Measurements from ENCODE around the gene PTCD2.
"Not testable (repeated sequence)": the region's sequence is repeated elsewhere in the genome, so short reads cannot be mapped to it uniquely, and the experiment has no call there.

Gene PTCD2

DNA sequence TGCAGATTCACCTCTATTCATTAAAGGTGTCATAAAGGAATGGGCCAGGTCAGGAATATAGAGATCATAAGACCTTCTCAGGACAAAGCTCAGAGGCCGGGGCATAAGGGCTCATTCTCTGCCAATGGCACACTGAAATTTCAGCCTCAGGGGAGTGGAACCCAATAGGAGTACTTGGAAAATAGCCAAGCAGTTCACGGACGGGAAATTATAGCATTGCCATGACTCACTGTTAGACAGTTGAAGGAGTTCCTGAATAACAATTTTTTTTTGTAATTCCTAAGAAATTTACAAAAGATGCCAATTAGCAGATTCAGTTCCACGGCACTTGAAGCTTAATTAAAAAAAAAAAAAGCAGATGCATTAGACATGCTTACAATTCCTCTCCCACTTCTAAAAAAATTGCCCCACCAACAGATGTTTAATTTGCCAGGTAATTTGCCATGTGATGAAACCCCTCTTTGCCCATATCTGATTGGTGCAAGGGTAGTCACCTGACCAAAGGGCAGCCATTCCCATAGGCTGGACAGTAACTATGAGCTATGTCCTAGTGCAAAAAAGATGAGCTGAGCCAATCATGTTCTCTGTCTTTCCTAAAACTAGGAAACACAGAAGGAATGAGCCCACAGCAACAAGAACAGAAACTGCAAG is 58.6 kb downstream of the PTCD2 start:
- no peak for DNase-seq (ENCODE audit: low read depth in 2 of 2, low spot score in 1 of 2)

DNA sequence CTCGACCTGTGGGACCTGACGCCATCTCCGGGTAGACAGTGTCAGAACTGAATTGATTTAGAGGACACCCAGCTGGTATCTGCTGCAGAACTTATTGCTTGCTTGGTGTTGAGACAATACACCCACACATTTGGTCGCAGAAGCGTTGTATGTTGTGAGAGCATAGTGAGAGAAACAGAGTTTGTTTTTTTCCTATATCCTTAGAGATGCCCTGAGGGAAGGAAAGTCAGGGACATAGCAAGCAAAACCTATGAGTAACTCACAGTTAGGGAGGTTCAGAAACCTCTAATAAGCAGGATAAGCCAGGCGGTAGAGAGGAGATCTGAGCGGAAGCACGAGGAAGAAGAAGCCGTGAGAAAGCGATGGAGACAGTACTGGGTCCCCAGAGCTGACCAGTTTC is 59.8 kb downstream of the PTCD2 start:
- no peak for DNase-seq (ENCODE audit: low read depth in 2 of 2, low spot score in 1 of 2)

DNA sequence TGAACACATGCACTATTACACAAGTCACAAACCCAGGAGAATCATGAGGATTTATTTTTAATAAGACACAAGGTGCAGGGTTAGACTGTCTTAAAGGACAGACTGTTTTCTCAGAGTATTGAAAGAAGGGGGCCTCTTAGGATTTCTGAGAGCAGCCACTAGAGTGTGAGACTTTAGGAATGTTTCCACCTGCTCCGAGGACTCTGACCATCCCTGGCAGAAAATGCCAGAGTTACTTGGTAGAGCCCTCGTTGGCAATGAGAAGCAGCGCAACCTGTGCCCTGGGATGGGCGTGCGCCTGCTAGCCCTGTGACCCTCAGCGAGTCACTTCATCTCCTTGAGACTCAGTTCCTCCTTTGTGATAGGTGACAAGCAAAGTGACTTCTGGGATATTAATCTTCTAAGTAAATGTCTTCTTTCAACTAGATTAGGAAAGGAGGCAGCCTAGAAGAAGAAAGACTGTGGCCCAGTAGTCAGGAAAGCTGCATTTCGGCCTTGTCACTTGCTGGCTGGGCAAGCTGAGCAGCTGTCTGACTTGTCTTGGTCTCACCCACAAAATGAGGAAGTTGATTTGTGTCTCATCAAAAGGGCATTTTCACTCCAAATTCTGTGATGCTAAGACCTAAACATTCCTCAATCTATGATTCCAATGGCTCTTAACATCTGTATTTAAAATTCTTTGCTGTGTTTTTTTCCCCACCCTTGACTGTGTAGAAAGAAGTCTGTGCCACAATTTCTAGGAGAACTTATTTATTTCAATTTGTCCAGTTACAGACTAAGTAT is 60.5 kb downstream of the PTCD2 start:
- no peak for DNase-seq (ENCODE audit: low read depth in 2 of 2, low spot score in 1 of 2)

DNA sequence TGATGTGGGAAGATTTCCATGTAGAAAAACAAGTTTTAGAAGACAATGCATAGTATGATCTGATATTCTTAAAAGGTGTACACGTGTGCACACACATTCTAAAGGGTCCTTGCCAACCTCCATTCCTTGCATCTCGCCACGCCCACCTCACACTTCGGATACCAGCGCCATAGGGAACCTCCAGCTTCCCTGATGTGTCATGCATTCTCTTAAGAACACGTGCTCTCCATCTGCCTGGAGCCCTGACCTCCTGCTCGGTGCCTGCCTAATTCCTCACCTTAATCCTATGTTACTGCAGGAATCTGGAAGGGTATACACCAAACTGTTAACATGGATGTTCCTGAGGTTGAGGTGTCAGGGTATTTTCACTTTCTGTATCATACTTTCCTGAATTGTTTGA is 63.1 kb downstream of the PTCD2 start:
- no peak for DNase-seq (ENCODE audit: low read depth in 2 of 2, low spot score in 1 of 2)

DNA sequence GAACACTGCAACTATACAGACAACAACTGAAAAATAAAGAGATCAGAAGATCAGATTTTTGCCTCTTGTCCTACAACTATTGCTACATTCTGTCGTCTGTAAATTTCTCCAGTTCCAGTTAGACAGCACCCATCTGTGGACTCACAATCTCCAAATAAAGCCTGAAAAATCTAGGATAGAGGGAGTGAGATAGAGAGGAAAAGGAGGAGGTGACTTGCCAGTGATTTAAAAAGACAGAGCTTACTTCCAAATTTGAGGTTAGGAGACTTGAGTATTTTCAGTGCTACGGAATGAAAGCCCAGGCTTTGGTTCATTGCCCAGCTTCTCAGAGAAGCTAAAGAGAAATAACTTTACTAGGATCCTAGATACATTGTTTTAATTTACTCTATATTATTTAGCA is 63.6 kb downstream of the PTCD2 start:
- no peak for DNase-seq (ENCODE audit: low read depth in 2 of 2, low spot score in 1 of 2)

DNA sequence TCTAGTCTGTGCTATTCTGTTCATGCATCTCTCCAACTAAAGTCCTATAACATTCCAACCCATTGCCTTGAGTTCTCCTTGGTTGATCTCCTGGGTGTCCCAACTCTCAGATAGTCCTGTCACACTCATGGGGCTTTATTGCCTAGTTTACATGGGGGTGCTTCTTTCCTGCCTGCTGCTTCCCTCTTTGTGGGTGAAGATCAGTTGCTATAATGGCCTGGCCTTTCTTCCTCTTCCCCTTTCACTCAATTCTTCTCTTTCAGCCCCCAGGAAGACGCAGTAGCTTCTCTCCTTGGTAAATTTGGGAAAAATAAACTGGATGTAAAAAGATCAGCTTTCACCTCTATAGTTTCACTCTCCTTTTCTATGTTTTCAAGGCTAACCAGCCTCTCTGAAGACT is 66.5 kb downstream of the PTCD2 start:
- no peak for DNase-seq (ENCODE audit: low read depth in 2 of 2, low spot score in 1 of 2)

DNA sequence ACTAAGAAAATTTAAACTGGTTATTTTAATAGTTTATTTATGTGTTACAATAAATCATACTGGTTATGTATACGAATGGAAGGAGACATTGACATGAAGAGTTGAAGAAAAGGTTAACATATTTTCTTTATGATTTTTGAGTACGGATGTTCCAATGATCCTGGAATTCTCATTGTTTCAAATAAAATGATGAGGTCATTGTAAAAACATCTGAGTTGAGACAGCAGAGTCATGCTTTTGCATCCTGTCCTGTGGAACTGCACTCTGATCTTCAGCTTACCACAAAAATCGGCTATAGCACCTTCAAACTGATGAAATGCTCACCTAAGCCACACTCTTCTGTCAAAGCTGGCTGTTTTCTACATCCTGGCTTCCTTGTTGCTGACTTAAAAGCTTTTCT is 67.8 kb downstream of the PTCD2 start:
- DNase-seq (ENCODE audit: low read depth in 2 of 2, low spot score in 1 of 2): no peak

DNA sequence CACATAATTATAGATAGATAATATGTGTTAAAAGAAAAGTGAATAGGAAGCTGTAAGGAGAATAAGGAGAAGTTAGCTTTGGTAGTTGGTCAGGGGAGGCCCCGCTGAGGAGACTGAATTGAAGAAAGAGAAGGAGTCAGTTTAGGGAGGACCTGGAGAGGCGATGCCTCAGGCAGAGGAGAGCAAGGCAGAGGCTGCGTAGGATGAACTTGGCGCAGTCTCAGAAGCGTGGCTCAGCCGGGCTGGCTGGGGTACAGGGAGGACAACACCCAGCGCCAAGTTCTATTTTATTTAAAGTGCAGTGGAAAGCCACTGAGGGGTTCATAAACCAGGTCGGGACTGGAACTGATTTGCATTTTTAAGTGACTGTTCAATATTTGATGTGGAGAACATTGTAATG is 68.5 kb downstream of the PTCD2 start:
- no peak for DNase-seq (ENCODE audit: low read depth in 2 of 2, low spot score in 1 of 2)

DNA sequence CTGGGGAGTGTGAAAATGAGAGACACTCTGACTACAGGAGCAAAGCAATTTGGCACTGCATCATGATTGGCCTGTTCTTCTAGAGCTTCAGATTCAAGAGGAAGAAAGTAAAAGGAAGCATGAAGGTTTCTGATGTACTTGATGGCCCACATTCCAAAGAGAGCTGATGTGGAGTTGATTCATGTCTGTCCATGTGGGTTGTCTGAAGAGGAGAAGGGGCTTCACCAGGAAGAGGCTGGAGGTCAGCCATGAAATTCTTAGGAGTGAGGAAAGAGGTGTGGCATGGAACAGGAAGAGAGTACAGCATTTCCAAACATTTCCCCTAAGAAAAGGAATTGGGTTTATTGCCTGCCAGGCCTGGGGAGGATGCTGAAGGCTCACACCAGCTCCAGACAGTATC is 70.7 kb downstream of the PTCD2 start:
- no peak for DNase-seq (ENCODE audit: low read depth in 2 of 2, low spot score in 1 of 2)

DNA sequence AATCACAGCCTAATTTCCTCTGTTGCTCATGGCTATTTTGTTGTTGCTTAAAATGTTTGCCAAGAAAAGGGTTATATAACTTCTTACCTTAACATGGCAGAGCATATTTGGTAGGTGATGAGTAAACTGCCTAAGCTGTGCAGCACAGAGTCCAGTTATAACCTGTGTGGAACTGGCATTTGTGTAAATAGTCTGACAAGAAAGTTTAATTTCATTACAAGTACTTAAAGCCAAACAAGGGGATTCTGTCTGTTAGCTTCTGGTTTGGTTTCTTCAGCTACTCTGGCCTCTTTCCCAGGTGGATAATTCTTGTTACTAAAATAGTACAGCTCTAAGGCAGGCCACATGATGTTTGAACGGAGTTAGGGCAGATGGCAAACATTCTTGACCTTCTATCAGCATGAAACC is 72.2 kb downstream of the PTCD2 start:
- DNase-seq (ENCODE audit: low read depth in 2 of 2, low spot score in 1 of 2): no peak

DNA sequence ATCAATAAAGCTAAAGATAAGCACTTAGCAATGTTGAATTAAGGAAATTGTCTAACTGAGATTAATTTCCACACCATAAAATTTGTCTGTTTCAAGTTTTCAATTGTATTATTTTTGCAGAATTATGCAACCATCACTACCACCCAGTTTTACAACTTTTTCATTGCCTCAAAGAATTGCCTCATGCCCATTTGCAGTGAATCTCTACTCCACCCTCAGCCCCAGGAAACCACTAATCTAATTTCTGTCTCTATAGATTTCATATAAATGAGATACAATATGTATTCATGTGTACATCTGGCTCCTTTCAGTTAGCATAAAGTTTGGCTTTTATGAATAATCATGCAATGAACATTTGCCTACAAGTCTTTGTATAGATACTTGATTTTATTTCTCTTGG is 72.9 kb downstream of the PTCD2 start:
- DNase-seq (ENCODE audit: low read depth in 2 of 2, low spot score in 1 of 2): no peak

DNA sequence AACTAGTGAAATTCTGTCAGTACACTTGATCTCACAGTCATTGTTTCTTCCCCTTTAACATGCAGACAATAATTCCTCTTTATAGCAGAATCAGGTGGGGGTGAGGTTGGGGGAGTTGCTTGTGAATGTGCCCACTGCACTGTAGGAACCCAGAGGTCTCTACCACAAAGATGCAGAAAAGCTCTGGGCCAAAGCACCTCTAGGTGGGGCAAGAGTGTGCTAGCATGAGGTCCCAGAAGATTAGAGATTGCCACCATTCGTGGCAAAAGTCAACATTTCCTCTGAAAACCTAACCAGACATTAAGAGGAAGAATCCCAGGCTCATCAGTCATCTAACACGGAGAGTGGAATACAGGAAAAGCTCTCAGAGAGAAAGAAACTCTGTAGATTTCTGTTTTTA is 74.5 kb downstream of the PTCD2 start:
- DNase-seq (ENCODE audit: low read depth in 2 of 2, low spot score in 1 of 2): no peak

DNA sequence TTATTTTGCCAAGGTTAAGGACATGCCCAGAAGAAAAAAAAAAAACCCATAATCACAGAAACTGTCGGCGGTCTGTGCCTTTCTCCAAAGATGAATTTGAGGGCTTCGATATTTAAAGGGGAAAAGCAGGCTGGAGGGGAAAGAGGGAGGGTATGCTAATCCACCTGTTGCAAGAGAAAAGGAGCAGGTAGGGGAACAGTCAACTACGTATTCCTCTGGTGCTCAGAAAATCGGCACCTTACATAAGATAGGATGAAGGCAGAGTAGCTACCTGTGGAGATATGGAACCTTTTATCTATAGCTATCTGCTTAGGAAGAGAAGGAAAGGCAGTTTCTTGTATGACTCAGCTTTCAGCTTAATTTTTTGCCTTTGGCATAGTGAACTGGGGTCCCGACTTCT is 77.7 kb downstream of the PTCD2 start:
- no peak for DNase-seq (ENCODE audit: low read depth in 2 of 2, low spot score in 1 of 2)

DNA sequence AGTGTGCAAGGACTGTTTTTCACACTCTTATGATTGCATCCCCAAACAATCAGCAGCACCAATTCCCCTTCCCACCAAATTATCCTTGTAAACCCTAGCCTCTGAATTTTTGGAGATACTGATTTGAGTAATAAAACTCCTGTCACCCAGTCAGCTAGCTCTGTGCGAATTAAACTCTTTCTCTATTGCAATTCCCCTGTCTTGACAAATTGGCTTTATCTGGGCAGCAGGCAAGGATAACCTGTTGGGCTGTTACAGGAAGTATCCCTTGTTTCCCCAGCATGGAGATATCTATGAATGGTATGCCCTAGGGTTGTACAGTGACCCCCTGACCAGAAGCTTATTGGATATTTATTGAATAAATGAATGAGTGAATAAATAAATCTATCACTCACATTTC is 80.8 kb downstream of the PTCD2 start:
- no peak for DNase-seq (ENCODE audit: low read depth in 2 of 2, low spot score in 1 of 2)

DNA sequence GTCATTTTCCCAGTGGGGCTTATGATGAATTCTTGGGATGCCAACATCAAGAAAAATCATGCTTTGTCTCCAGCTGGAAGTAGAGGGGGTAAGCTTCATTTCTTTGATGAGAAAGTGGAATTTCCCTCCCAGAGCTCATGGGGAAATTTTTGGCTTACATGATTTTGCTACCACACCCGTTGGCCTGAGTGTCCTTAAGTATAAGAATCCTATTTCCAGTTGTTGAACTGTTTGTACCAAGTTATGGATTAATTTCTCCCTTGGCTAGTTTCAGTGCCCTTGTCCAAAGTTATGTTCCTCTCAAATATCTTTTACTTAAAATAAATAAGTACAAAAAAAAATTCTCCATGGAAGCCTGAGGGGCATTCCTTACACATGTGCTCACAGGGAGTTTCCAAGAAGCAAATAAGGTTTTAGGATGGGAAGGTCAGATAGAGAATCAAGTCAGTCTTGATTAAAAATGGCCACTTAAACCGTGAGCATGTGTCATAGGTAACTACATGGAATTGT is 82.3 kb downstream of the PTCD2 start:
- DNase-seq (ENCODE audit: low read depth in 2 of 2, low spot score in 1 of 2): no peak

DNA sequence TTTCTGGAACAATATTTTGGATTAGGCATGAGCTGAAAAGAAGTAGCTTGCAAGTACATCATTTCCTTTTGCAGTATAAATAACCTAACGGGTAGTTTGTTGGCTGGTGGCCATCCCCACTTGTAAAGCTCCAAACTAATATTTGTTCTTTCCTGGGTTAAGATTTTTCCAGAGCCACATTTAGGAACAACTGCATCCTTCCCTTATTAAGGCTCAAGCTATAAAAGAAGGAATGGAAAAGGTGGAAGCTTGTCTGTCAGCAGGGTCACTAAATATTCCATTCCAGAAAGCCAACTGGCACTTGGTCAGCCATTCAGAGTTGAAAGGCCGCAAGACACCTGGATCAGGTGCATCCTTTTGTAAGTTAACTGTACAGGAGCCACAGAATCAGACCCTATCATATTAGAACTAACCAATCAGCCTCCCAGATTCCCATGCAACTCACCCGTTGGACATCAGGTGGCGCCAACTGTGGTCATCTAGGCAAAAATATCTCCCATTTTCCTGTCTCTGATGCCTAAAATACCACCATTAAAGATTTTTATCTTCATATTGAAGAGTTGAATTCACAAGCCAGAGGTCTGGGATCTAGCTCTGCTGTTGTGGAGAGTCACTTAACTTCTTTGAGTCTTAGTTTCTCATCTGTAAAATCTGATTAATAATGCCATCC is 82.9 kb downstream of the PTCD2 start:
- DNase-seq (ENCODE audit: low read depth in 2 of 2, low spot score in 1 of 2): no peak

DNA sequence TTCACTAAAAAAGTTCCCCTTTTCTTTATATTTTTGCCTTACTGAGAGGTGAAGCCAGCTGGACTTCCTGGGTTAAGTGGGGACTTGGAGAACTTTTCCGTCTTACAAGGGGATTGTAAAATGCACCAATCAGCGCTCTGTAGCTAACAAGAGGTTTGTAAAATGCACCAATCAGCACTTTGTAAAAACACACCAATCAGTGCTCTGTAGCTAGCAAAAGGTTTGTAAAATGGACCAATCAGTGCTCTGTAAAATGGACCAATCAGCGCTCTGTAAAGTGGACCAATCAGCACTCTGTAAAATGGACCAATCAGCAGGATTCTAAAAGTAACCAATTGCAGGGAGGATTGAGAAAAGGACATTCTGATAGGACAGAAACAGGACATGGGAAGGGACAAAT is 84.6 kb downstream of the PTCD2 start:
- not testable (repeated sequence) for DNase-seq (ENCODE audit: low read depth in 2 of 2, low spot score in 1 of 2)

DNA sequence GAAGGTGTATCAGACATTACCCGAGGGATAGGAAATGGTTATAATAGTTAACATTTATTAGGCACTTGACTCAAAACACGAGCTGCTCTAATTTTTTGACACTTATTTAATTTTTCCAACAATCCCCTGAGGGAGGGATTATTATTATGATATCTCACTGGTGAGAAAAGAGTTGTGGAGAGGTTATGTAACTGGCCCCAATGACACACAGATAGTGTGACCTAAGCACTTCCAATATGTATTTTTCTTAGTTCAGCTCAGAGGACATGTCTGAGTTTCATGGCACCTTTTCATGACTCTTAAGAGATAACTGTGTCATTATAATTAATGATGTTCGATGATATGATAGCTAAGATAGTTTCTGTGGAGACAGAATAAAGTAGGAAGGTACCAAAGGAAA is 86.9 kb downstream of the PTCD2 start:
- DNase-seq (ENCODE audit: low read depth in 2 of 2, low spot score in 1 of 2): no peak

DNA sequence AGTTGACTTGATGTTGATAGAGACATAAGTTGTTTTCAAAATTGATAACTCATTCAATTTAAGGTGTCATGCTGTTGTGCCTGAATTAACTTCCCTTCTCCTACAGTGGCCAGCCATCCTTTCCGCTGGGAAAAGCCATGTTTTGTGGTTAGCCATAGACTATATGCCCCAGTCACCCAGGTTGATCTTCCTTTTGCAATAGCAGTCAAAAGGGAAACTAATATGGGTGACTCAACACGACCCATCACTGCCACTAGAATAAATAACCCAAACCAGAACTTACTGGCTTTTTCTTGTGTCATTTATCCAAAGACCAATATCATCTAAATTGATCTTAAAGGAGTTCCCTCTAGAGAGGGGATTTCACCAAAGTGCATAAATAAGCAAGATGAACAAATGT is 87.4 kb downstream of the PTCD2 start:
- DNase-seq (ENCODE audit: low read depth in 2 of 2, low spot score in 1 of 2): no peak

DNA sequence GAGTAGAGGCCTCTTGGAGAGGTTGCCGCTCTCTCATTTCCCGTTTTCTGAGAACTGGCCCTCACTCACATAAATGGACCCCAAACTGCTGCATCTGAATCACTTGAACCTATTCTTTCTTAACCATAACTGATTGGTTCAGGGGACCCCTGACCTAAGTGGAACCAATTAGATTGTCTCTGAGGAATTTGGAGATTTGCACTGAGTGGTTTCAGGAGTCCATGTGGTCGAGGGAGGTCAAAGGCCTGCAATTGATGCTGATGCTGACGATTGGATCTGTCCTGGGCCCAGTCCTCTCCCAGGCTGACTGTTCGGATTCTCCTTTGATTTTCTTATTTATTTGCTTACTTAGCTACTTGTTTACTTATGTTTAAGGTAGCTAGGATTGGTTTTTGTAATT is 88.0 kb downstream of the PTCD2 start:
- no peak for DNase-seq (ENCODE audit: low read depth in 2 of 2, low spot score in 1 of 2)

DNA sequence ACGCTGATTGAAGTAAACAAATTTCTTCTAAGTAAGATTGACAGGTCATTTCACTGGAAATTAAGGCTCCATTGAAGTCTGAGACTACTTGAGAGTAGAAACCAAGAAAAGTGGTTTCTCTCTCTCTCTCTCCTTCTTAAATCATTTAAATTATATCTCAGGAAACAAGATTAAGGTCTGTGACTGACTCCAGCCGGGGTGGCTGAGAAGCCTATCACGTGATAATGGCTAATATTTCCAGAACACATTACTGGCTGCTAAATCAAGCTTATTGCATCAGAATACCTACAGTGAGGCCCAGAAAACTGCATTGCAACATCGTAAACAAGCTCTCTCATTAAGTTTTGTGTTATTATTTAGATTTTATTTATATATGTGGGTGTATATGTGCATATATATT is 88.4 kb downstream of the PTCD2 start:
- DNase-seq (ENCODE audit: low read depth in 2 of 2, low spot score in 1 of 2): no peak

DNA sequence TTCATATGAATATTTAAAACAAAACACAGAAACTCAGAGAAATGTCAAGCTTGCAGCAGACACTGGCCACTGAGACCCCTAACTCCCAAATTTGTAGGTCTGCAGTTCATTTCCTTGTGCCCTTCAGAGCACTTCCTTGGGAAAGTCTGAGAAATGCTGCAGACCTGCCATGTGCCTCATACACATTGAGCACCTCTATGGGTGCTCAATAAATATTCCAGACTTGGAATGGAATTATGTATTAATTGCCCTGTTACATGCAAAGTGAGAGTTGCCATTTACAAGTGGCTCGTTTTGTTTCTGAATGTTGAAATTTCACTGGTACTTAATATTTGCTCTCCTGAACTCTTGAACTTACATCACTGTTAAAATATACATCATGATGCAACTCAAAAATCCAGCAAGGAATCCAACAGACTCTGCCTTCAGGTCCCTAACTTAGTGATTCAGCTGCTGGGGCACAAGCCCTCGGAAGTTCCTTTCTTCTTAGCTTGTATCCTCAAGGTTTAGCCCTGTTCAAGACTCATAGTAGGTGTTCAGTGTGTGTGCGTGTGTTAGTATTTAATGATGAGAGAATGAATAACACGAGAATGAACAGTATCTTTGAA is 90.6 kb downstream of the PTCD2 start:
- no peak for DNase-seq (ENCODE audit: low read depth in 2 of 2, low spot score in 1 of 2)

Measured in stimulated activated CD8-positive, alpha-beta memory T cell treated with anti-CD3 and anti-CD28 coated beads, Interleukin-4, amount 100 ng/mL, for 4 hours (primary cell).